Right kidney (tissue), 1 donor: Measurements from ENCODE around the gene SCARF1.

Source experiments
- DNase-seq: peaks from one replicate; pipeline ENCODE4 v3.0.0-alpha.2; 2016

The SCARF1 gene

GRCh38 chr17:1598399-1599095 is 47.0 kb downstream of the SCARF1 start:
- DNase-seq: no peak

DNA sequence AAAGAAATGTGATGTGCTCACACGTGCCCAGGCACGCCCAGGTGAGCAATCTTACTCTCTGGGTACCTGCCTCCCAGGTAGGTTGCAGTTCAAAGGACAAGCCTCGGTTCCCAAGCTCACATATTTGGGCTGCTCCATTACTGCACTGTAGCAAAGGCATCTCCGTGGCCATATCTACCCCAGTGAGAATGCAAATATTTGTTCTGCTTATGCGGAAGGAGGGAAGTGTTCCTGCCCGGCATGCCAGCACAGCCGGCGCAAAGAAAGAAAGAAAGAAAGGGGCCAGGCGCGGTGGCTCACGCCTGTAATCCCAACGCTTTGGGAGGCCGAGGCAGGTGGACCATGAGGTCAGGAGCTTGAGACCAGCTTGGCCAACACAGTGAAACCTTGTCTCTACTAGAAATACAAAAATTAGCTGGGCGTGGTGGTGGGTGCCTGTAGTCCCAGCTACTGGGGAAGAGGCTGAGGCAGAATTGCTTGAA is 47.6 kb downstream of the SCARF1 start:
- DNase-seq: no peak

DNA sequence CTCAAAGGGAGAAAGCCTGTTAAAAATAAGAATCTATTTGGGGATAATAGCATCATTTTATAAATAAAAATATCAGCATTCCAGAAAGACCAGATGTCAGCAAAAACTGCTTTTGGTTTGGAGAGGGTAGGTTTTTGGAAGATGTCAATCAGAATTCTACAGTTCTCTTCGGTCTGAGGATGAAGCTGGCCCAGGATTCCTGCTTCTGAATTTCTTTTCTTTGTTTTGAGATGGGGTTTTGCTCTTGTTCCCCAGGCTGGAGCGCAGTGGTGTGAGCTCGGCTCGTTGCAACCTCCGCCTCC is 52.0 kb downstream of the SCARF1 start:
- DNase-seq: no peak

- DNase-seq: no peak
Observed at GRCh38 chr17:1592751-1593629, 52.5 kb downstream of the SCARF1 start.

DNA sequence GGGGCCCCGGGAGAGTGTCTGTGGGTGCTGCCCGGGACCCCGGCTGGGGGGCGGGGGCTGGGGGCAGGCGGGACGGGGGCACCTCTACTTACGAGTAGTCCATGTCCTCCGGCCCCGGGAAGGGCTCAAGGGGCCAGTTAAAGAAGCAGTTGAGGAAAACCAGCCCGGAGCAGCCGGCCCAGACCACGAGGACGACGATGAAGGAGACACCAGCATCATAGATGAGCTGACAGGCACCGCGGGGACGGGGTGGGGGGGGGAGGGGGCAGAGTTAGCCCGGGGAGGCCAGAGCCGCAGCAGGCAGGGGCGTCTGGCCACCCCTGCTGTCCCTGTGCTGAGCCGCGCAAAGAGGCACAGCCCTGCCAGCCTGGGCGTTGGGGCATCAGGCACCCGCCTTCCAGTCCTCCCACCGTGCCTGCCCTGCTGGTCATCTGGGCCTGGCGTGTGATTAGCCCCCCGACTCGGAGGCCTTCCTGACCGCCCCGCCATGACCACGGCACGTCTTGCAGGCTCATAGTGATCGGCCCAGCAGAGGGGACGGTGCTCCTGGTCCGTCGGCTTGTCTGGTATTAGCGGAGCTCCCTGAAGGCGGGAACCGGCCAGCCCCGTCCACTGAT is 54.0 kb downstream of the SCARF1 start:
- DNase-seq: no peak

DNA sequence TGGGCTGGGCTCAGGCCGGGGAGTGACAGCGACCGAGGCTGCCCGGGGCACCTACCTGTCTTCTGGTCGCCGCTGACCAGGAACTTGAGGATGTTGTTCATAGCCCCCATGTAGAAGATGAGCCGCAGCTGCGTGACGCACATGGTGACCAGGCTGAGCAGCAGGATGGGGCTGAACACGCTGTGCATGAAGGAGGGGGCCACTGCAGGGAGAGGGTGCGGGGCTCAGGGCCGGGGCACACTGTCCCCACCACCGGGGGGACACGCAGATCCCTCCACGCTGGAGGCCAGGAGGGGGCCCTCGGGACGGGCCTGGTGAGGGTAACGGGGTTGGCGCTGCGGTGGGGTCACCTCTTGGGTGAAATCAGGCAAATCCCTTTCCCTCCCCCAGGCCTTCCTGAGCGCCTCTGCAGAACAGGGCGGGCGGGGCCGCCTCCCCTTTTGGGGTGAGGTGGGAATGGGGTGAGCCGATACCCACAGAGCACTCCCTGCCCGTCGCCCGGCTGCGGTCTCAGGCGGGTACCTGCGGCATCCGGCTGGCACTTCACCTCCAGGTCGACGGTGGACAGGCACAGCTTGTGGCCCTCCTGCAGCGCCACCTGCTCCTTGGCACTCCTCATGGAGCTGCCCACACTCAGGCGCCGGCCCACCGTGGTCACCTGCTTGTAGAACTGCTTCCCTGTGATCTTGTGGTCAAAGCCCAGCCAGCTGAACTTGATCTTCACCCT is 54.6 kb downstream of the SCARF1 start:
- DNase-seq: no peak

DNA sequence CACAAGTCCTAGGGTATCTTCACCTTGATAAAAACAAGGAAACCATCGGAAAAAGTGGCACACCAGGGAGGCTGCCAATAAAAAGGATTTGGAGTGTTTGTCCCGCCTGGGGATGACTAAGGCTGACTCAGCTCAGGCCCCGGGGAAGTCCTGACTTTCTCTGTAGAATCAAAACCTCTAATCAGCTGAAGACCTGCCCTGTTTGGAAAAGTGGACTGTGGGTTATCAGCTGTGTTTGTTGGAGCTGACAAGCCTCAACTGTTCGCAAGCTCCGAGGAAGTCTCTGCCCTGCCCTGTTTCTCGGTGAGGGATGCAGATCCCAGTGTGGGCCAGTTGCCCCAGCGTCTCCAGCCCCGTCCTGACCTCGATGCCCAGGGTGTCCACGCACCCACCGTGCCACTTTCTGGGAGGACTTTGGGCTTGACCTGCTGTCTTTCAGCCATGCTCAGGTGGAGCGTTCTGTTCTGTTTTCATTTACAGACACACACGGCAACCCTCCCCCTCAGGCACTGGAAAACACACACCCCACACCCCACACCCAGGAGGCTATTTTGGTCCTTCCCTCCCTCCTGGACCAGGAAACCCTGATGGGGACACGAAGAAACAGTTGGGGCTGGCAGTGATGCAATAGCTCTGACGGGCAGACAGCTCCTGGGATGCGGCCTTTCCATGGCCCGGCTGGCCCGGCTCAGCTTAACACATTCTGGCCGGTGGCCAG is 55.3 kb downstream of the SCARF1 start:
- no peak for DNase-seq

DNA sequence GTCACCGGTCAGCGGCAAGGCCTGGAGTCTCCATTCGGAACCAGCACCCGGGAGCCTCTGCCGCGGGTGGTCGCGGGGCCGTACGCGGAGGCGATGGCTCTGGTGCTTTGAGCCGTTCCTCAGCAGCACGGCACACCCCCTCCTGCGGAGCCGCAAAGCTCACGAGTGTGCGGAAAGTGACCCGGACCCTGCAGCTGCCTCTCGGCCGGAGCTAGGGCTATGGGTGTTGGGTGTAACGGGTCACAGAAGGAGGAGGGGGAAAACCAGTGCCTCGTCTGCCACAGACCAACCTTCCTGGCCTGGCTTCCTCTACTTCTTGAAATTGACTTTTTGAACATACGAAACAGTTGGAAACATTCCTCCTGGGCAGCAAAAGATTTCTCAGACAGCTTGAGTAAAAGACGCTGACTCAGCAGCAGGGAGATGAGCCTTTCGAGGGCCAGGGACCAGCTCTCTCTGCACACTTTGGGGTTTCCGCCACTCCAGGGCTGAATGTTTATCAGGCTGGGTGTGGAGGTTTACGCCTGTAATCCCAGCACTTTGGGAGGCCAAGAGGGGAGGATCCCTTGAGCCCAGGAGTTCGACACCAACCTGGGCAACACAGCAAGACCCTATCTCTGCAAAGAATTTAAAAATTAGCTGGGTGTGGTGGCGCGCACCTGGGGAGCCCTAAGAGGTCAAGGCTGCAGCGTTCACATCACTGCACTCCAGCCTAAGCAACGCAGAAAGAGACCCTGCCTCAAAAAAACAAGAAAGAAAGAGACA is 56.5 kb downstream of the SCARF1 start:
- no peak for DNase-seq

DNA sequence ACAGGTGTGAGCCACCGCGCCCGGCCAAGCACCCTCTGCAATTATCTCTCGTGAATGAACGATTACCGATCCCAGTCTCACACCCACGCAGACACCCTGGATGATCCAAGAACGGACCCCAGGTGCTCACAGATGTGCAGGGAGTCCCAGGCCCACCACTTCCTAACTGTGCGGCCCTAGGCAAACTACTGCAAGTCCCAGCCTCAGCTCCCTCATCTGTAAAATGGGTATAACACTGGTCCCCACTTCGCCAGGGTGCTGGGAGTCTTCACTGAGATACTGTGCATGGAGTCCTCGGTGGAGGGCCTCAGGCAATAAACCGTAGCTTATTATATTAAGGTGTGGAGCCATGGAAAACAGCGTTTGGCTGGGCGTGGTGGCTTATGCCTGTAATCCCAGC is 61.4 kb downstream of the SCARF1 start:
- DNase-seq: no peak
